Endothelial cell of umbilical vein (primary cell): ENCODE data around the gene CFAP20.

Experiments
- EZH2 ChIP-seq: IDR thresholded peaks from 2 replicates; pipeline ENCODE4 v1.6.1; 2012; ENCODE audit warnings: borderline replicate concordance, low read depth, mild to moderate bottlenecking, moderate library complexity, low read length, inconsistent platforms; ENCODE audit not compliant: severe bottlenecking
- POLR2A ChIP-seq: IDR thresholded peaks from 2 replicates; pipeline ENCODE4 v1.6.1; 2012; ENCODE audit warnings: low read depth, mild to moderate bottlenecking, control low read depth, low read length
- POLR2AphosphoS5 ChIP-seq: IDR thresholded peaks from 2 replicates; pipeline ENCODE4 v1.6.1; 2012; ENCODE audit warnings: low read depth, mild to moderate bottlenecking, control low read depth, low read length, moderate library complexity; ENCODE audit not compliant: insufficient read depth
- TF ChIP-seq, protein P1 (sequence below), 2 donors: IDR thresholded peaks; 1 replicate in 1 of 2; 2 replicates in 1 of 2; pipeline ENCODE4 v1.5.1; 2011; ENCODE audit warnings: low read length in 2 of 2, mild to moderate bottlenecking in 2 of 2, moderate library complexity in 2 of 2, control low read depth in 1 of 2, inconsistent platforms in 1 of 2, low read depth in 1 of 2; ENCODE audit not compliant: insufficient read depth in 1 of 2; ENCODE audit errors: extremely low read depth in 1 of 2

DNA sequence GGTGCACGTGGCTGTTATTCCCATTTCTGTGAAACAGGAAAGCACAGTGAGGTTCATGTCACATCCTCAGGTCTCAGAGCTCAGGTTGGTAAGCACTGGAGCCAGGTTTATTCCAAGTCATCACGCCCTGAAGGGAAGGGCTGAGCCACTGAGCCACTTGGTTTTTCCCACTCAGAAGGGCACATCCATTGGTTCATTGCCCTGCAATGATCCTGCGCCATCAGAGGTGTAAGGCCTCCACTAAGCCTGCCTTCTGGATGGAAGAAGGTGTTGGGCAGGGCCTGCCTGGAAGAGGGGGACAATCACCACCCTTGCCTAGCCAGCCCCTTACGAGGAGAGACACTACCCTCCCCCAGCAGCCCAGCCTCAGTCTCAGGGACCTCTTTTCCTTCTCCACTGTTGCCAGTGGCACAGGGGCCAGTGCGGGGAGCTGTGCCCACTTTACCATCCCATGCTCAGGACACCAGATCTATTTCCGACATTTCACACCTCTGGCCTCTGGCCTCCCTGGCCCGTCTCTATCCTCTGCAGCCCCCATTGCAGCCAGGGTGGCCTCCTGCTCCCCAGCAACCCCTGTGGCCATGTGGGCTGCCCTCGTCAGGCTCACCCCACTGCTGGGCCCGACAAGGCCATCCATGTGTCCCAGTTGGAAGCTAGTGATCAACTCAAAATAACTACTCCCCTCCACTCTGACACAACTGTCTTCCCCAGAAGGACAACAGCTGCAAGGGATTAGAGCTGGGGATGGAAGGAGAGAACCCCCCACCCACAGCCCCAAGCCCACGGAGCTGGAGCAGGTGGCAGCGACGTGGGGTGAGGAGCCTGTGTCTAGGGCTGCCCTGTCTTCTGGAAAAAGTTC, 29.9 kb downstream of the CFAP20 start:
- TF ChIP-seq, protein P1, sequence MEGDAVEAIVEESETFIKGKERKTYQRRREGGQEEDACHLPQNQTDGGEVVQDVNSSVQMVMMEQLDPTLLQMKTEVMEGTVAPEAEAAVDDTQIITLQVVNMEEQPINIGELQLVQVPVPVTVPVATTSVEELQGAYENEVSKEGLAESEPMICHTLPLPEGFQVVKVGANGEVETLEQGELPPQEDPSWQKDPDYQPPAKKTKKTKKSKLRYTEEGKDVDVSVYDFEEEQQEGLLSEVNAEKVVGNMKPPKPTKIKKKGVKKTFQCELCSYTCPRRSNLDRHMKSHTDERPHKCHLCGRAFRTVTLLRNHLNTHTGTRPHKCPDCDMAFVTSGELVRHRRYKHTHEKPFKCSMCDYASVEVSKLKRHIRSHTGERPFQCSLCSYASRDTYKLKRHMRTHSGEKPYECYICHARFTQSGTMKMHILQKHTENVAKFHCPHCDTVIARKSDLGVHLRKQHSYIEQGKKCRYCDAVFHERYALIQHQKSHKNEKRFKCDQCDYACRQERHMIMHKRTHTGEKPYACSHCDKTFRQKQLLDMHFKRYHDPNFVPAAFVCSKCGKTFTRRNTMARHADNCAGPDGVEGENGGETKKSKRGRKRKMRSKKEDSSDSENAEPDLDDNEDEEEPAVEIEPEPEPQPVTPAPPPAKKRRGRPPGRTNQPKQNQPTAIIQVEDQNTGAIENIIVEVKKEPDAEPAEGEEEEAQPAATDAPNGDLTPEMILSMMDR (IDR thresholded peaks at IDR 0.05; ENCODE audit: extremely low read depth in 1 of 2, insufficient read depth in 1 of 2, low read depth in 1 of 2, low read length in 2 of 2) = no peak
- TF ChIP-seq EZH2 (no peak), POLR2AphosphoS5 (no peak), POLR2A (no peak)
